ENCODE measurements around the gene CHRNE. TPM values are rescaled to one million over a fixed set of nuclear protein-coding genes. Genes with fewer than 3 reads are reported as not detected.
A peak's percentile ranks its signal among the peaks of the same experiment; 100 is the strongest.

The CHRNE gene
- total and polyA plus RNA-seq, 2 donors: 0.24 to 1.9 TPM

GRCh38 chr17:4887581-4887980, 15.3 kb downstream of the CHRNE start:
- no peaks in the 10 kb centered on the region for H3K27me3 ChIP-seq (ENCODE audit: control insufficient read depth in 2 of 2, insufficient read depth in 1 of 2, low read length in 1 of 2)
- 97% methylated on average over 18 of the region's 18 CpGs for WGBS
- no peak for DNase-seq (ENCODE audit: low read depth in 6 of 9, low spot score in 9 of 9)
- H3K9me3 ChIP-seq (ENCODE audit: control insufficient read depth in 2 of 2, insufficient read depth in 1 of 2, low read length in 1 of 2): no peaks in the 10 kb centered on the region
- no peak overlapping the region for H3K4me3 ChIP-seq (ENCODE audit: low read length in 2 of 2)
- no peak overlapping the region for H3K27ac ChIP-seq (ENCODE audit: low read depth in 1 of 2, low read length in 1 of 2)
- H3K36me3 ChIP-seq (ENCODE audit: control insufficient read depth in 2 of 2, insufficient read depth in 2 of 2, low read length in 1 of 2): peaks cover 62 to 67% of the 10 kb centered on the region in 2 donors
- H3K4me1 ChIP-seq (ENCODE audit: control insufficient read depth in 2 of 2, insufficient read depth in 2 of 2, low read length in 2 of 2): no peaks in the 10 kb centered on the region

GRCh38 chr17:4886830-4887229, 16.1 kb downstream of the CHRNE start:
- H3K4me1 ChIP-seq (ENCODE audit: control insufficient read depth in 2 of 2, insufficient read depth in 2 of 2, low read length in 2 of 2): no peaks in the 10 kb centered on the region
- no peaks in the 10 kb centered on the region for H3K9me3 ChIP-seq (ENCODE audit: control insufficient read depth in 2 of 2, insufficient read depth in 1 of 2, low read length in 1 of 2)
- H3K36me3 ChIP-seq (ENCODE audit: control insufficient read depth in 2 of 2, insufficient read depth in 2 of 2, low read length in 1 of 2): peaks cover 56 to 61% of the 10 kb centered on the region in 2 donors
- DNase-seq (ENCODE audit: low read depth in 6 of 9, low spot score in 9 of 9): no peak
- H3K27ac ChIP-seq (ENCODE audit: low read depth in 1 of 2, low read length in 1 of 2): no peak overlapping the region
- H3K27me3 ChIP-seq (ENCODE audit: control insufficient read depth in 2 of 2, insufficient read depth in 1 of 2, low read length in 1 of 2): no peaks in the 10 kb centered on the region
- no peak overlapping the region for H3K4me3 ChIP-seq (ENCODE audit: low read length in 2 of 2)
- WGBS: 98% methylated on average over 12 of the region's 12 CpGs

- Histone ChIP-seq H3K9me3 (ENCODE audit: control insufficient read depth in 2 of 2, insufficient read depth in 1 of 2, low read length in 1 of 2) (no peaks in the 10 kb centered on the region), H3K36me3 (ENCODE audit: control insufficient read depth in 2 of 2, insufficient read depth in 2 of 2, low read length in 1 of 2) (peaks cover 43% of the 10 kb centered on the region in 2 donors), H3K4me3 (ENCODE audit: low read length in 2 of 2) (no peak overlapping the region), H3K27me3 (ENCODE audit: control insufficient read depth in 2 of 2, insufficient read depth in 1 of 2, low read length in 1 of 2) (no peaks in the 10 kb centered on the region), H3K4me1 (ENCODE audit: control insufficient read depth in 2 of 2, insufficient read depth in 2 of 2, low read length in 2 of 2) (peaks cover 0 to 4% of the 10 kb centered on the region in 2 donors), H3K27ac (ENCODE audit: low read depth in 1 of 2, low read length in 1 of 2) (no peak overlapping the region)
- DNase-seq (ENCODE audit: low read depth in 6 of 9, low spot score in 9 of 9): no peak
- 98% methylated on average over 4 of the region's 4 CpGs for WGBS
Observed at GRCh38 chr17:4884489-4884888, 18.4 kb downstream of the CHRNE start.

GRCh38 chr17:4881761-4882555, 20.9 kb downstream of the CHRNE start:
- peak in 2 of 9 donors; percentile 52 to 64 for DNase-seq (ENCODE audit: low read depth in 6 of 9, low spot score in 9 of 9)
- 58% methylated on average over 9 of the region's 9 CpGs for WGBS
- Histone ChIP-seq H3K27ac (ENCODE audit: low read depth in 1 of 2, low read length in 1 of 2) (no peak overlapping the region), H3K4me3 (ENCODE audit: low read length in 2 of 2) (no peak overlapping the region), H3K36me3 (ENCODE audit: control insufficient read depth in 2 of 2, insufficient read depth in 2 of 2, low read length in 1 of 2) (peaks cover 31 to 36% of the 10 kb centered on the region in 2 donors), H3K4me1 (ENCODE audit: control insufficient read depth in 2 of 2, insufficient read depth in 2 of 2, low read length in 2 of 2) (peaks cover 0 to 7% of the 10 kb centered on the region in 2 donors), H3K9me3 (ENCODE audit: control insufficient read depth in 2 of 2, insufficient read depth in 1 of 2, low read length in 1 of 2) (no peaks in the 10 kb centered on the region), H3K27me3 (ENCODE audit: control insufficient read depth in 2 of 2, insufficient read depth in 1 of 2, low read length in 1 of 2) (no peaks in the 10 kb centered on the region)

GRCh38 chr17:4880857-4881256, 22.0 kb downstream of the CHRNE start:
- H3K4me1 ChIP-seq (ENCODE audit: control insufficient read depth in 2 of 2, insufficient read depth in 2 of 2, low read length in 2 of 2): peaks cover 0 to 7% of the 10 kb centered on the region in 2 donors
- H3K4me3 ChIP-seq (ENCODE audit: low read length in 2 of 2): no peak overlapping the region
- peak overlapping the region in 1 of 2 donors; percentile 26 for H3K27ac ChIP-seq (ENCODE audit: low read depth in 1 of 2, low read length in 1 of 2)
- 96% methylated on average over 15 of the region's 15 CpGs for WGBS
- DNase-seq (ENCODE audit: low read depth in 6 of 9, low spot score in 9 of 9): no peak
- H3K27me3 ChIP-seq (ENCODE audit: control insufficient read depth in 2 of 2, insufficient read depth in 1 of 2, low read length in 1 of 2): no peaks in the 10 kb centered on the region
- H3K36me3 ChIP-seq (ENCODE audit: control insufficient read depth in 2 of 2, insufficient read depth in 2 of 2, low read length in 1 of 2): peaks cover 21 to 25% of the 10 kb centered on the region in 2 donors
- no peaks in the 10 kb centered on the region for H3K9me3 ChIP-seq (ENCODE audit: control insufficient read depth in 2 of 2, insufficient read depth in 1 of 2, low read length in 1 of 2)

- Histone ChIP-seq H3K27ac (ENCODE audit: low read depth in 1 of 2, low read length in 1 of 2) (no peak overlapping the region), H3K36me3 (ENCODE audit: control insufficient read depth in 2 of 2, insufficient read depth in 2 of 2, low read length in 1 of 2) (peaks cover 9 to 16% of the 10 kb centered on the region in 2 donors), H3K9me3 (ENCODE audit: control insufficient read depth in 2 of 2, insufficient read depth in 1 of 2, low read length in 1 of 2) (no peaks in the 10 kb centered on the region), H3K4me1 (ENCODE audit: control insufficient read depth in 2 of 2, insufficient read depth in 2 of 2, low read length in 2 of 2) (peaks cover 0 to 7% of the 10 kb centered on the region in 2 donors), H3K4me3 (ENCODE audit: low read length in 2 of 2) (no peak overlapping the region), H3K27me3 (ENCODE audit: control insufficient read depth in 2 of 2, insufficient read depth in 1 of 2, low read length in 1 of 2) (no peaks in the 10 kb centered on the region)
- DNase-seq (ENCODE audit: low read depth in 6 of 9, low spot score in 9 of 9): no peak
- 93% methylated on average over 4 of the region's 4 CpGs for WGBS
Observed at GRCh38 chr17:4879601-4880000, 23.3 kb downstream of the CHRNE start.

GRCh38 chr17:4877089-4877488, 25.8 kb downstream of the CHRNE start:
- 96% methylated on average over 5 of the region's 5 CpGs for WGBS
- Histone ChIP-seq H3K27me3 (ENCODE audit: control insufficient read depth in 2 of 2, insufficient read depth in 1 of 2, low read length in 1 of 2) (no peaks in the 10 kb centered on the region), H3K27ac (ENCODE audit: low read depth in 1 of 2, low read length in 1 of 2) (no peak overlapping the region), H3K4me3 (ENCODE audit: low read length in 2 of 2) (no peak overlapping the region), H3K9me3 (ENCODE audit: control insufficient read depth in 2 of 2, insufficient read depth in 1 of 2, low read length in 1 of 2) (no peaks in the 10 kb centered on the region), H3K36me3 (ENCODE audit: control insufficient read depth in 2 of 2, insufficient read depth in 2 of 2, low read length in 1 of 2) (peaks cover 4 to 11% of the 10 kb centered on the region in 2 donors), H3K4me1 (ENCODE audit: control insufficient read depth in 2 of 2, insufficient read depth in 2 of 2, low read length in 2 of 2) (peaks cover 0 to 7% of the 10 kb centered on the region in 2 donors)
- no peak for DNase-seq (ENCODE audit: low read depth in 6 of 9, low spot score in 9 of 9)

GRCh38 chr17:4872786-4873185, 30.1 kb downstream of the CHRNE start:
- Histone ChIP-seq H3K9me3 (ENCODE audit: control insufficient read depth in 2 of 2, insufficient read depth in 1 of 2, low read length in 1 of 2) (no peaks in the 10 kb centered on the region), H3K4me1 (ENCODE audit: control insufficient read depth in 2 of 2, insufficient read depth in 2 of 2, low read length in 2 of 2) (no peaks in the 10 kb centered on the region), H3K4me3 (ENCODE audit: low read length in 2 of 2) (no peak overlapping the region), H3K27ac (ENCODE audit: low read depth in 1 of 2, low read length in 1 of 2) (no peak overlapping the region), H3K27me3 (ENCODE audit: control insufficient read depth in 2 of 2, insufficient read depth in 1 of 2, low read length in 1 of 2) (no peaks in the 10 kb centered on the region), H3K36me3 (ENCODE audit: control insufficient read depth in 2 of 2, insufficient read depth in 2 of 2, low read length in 1 of 2) (peaks cover 0 to 6% of the 10 kb centered on the region in 2 donors)
- DNase-seq (ENCODE audit: low read depth in 6 of 9, low spot score in 9 of 9): no peak
- WGBS: 65% methylated on average over 8 of the region's 8 CpGs

- no peaks in the 10 kb centered on the region for H3K27me3 ChIP-seq (ENCODE audit: control insufficient read depth in 2 of 2, insufficient read depth in 1 of 2, low read length in 1 of 2)
- H3K4me1 ChIP-seq (ENCODE audit: control insufficient read depth in 2 of 2, insufficient read depth in 2 of 2, low read length in 2 of 2): no peaks in the 10 kb centered on the region
- H3K4me3 ChIP-seq (ENCODE audit: low read length in 2 of 2): no peak overlapping the region
- H3K27ac ChIP-seq (ENCODE audit: low read depth in 1 of 2, low read length in 1 of 2): no peak overlapping the region
- H3K9me3 ChIP-seq (ENCODE audit: control insufficient read depth in 2 of 2, insufficient read depth in 1 of 2, low read length in 1 of 2): no peaks in the 10 kb centered on the region
- DNase-seq (ENCODE audit: low read depth in 6 of 9, low spot score in 9 of 9): no peak
- peaks cover 0 to 6% of the 10 kb centered on the region in 2 donors for H3K36me3 ChIP-seq (ENCODE audit: control insufficient read depth in 2 of 2, insufficient read depth in 2 of 2, low read length in 1 of 2)
- WGBS: 96% methylated on average over 2 of the region's 2 CpGs
Observed at GRCh38 chr17:4870855-4871254, 32.0 kb downstream of the CHRNE start.
